H1 (cell line): ENCODE results near the gene NRP2. TPM values are rescaled to one million over a fixed set of nuclear protein-coding genes. Genes with fewer than 3 reads are reported as not detected.

Experiments
- BACH1 ChIP-seq: IDR thresholded peaks from 2 replicates; pipeline ENCODE4 v1.6.1; 2012; ENCODE audit warnings: low read length, improper control_type of control experiment
- CREB1 ChIP-seq: IDR thresholded peaks from 2 replicates; pipeline ENCODE4 v1.6.1; 2012; ENCODE audit warnings: inconsistent platforms
- FOSL1 ChIP-seq: IDR thresholded peaks from 2 replicates; pipeline ENCODE4 v1.6.1; 2011; ENCODE audit warnings: mild to moderate bottlenecking, low read depth, low read length, moderate library complexity; ENCODE audit not compliant: insufficient read depth
- HDAC6 ChIP-seq: IDR thresholded peaks from one replicate; pipeline ENCODE4 v1.7.1; 2012; ENCODE audit warnings: low read depth, mild to moderate bottlenecking, inconsistent platforms, low read length, moderate library complexity
- MAFK ChIP-seq: IDR thresholded peaks from 2 replicates; pipeline ENCODE4 v1.6.1; 2012; ENCODE audit warnings: low read depth, mild to moderate bottlenecking, improper control_type of control experiment, low read length
- PHF8 ChIP-seq: fragments of 200-600 bp; sonication (generic); conservative IDR thresholded peaks from 2 replicates; pipeline ENCODE4 v1.7.1; 2012; ENCODE audit warnings: low read depth, mild to moderate bottlenecking, inconsistent platforms, low read length, moderate library complexity
- POLR2AphosphoS5 ChIP-seq: IDR thresholded peaks from 2 replicates; pipeline ENCODE4 v1.6.1; 2011; ENCODE audit warnings: low read depth, low read length
- POU5F1 ChIP-seq: IDR thresholded peaks from 2 replicates; pipeline ENCODE4 v1.6.1; 2011; ENCODE audit warnings: low read depth, mild to moderate bottlenecking, low read length, moderate library complexity
- RXRA ChIP-seq: IDR thresholded peaks from 2 replicates; pipeline ENCODE4 v1.6.1; 2011; ENCODE audit warnings: low read depth, mild to moderate bottlenecking, low read length, moderate library complexity; ENCODE audit not compliant: insufficient read depth
- SP2 ChIP-seq: IDR thresholded peaks from 2 replicates; pipeline ENCODE4 v1.6.1; 2012; ENCODE audit warnings: mild to moderate bottlenecking, low read length, inconsistent platforms
- SP4 ChIP-seq: IDR thresholded peaks from 2 replicates; pipeline ENCODE4 v1.6.1; 2012; ENCODE audit warnings: low read length, inconsistent platforms
- TBP ChIP-seq: IDR thresholded peaks from 2 replicates; pipeline ENCODE4 v1.6.1; 2011; ENCODE audit warnings: low read depth, low read length, improper control_type of control experiment
- ZNF274 ChIP-seq: IDR thresholded peaks from 2 replicates; pipeline ENCODE4 v1.7.0; 2012; ENCODE audit warnings: low read length, borderline replicate concordance; ENCODE audit errors: extremely low read depth
- polyA plus RNA-seq, 7 experiments: library from polyadenylated mRNA; depleted of rRNA in 3 of 7; stranded (reverse) in 5 of 7; unstranded in 2 of 7; fragments of >200 nt in 5 of 7; fragments of 200-250 nt in 2 of 7; gene quantifications; 1 replicate in 5 of 7; 2 replicates in 1 of 7; 4 replicates in 1 of 7; pipeline versions ENCODE4 v1.2.1 to v1.2.3, GENCODE V29; 2011 to 2013; ENCODE audit warnings: missing spikeins in 2 of 7, mixed read lengths in 2 of 7
- total RNA-seq: library from RNA; stranded (reverse); fragmentation: NEBNext Ultra II Directional; extraction: Animal tissue kit (Norgen Biotek cat#: 25700); gene quantifications from 2 replicates; pipeline ENCODE4 v1.2.1, GENCODE V29; 2021
- TF ChIP-seq, protein P1 (sequence below): fragments of 300-600 bp; sonication (generic); IDR thresholded peaks from 2 replicates; pipeline ENCODE4 v1.7.1; 2012; ENCODE audit warnings: low read length, moderate library complexity, mild to moderate bottlenecking, inconsistent platforms; ENCODE audit not compliant: insufficient replicate concordance

NRP2 gene
- total and polyA plus RNA-seq, 2 of the 8 experiments (the other 6 are each of a cell fraction or from before 2014, with no cell fraction given): 32.0 to 37.8 TPM

DNA sequence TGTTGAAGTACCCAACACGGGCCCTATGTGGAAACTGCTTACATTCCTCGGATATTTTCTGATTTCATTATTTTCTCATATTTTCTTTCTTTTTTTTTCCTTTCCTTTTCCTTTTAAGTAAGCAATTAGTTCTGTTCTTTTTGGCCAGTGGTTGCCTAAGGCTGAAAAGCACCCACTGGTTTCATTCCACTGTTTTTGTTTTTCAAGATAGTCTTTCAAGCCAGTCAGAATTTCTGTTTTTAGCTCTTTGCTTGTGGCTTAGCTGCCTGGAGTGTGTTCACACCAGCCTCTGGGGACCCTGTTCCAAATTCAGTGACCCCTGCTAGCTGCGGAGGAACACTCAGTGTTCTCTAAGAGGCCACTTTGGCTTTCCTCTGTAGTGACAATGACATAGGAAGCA, 73.6 kb downstream of the NRP2 start (continued):
- TF ChIP-seq, protein P1, sequence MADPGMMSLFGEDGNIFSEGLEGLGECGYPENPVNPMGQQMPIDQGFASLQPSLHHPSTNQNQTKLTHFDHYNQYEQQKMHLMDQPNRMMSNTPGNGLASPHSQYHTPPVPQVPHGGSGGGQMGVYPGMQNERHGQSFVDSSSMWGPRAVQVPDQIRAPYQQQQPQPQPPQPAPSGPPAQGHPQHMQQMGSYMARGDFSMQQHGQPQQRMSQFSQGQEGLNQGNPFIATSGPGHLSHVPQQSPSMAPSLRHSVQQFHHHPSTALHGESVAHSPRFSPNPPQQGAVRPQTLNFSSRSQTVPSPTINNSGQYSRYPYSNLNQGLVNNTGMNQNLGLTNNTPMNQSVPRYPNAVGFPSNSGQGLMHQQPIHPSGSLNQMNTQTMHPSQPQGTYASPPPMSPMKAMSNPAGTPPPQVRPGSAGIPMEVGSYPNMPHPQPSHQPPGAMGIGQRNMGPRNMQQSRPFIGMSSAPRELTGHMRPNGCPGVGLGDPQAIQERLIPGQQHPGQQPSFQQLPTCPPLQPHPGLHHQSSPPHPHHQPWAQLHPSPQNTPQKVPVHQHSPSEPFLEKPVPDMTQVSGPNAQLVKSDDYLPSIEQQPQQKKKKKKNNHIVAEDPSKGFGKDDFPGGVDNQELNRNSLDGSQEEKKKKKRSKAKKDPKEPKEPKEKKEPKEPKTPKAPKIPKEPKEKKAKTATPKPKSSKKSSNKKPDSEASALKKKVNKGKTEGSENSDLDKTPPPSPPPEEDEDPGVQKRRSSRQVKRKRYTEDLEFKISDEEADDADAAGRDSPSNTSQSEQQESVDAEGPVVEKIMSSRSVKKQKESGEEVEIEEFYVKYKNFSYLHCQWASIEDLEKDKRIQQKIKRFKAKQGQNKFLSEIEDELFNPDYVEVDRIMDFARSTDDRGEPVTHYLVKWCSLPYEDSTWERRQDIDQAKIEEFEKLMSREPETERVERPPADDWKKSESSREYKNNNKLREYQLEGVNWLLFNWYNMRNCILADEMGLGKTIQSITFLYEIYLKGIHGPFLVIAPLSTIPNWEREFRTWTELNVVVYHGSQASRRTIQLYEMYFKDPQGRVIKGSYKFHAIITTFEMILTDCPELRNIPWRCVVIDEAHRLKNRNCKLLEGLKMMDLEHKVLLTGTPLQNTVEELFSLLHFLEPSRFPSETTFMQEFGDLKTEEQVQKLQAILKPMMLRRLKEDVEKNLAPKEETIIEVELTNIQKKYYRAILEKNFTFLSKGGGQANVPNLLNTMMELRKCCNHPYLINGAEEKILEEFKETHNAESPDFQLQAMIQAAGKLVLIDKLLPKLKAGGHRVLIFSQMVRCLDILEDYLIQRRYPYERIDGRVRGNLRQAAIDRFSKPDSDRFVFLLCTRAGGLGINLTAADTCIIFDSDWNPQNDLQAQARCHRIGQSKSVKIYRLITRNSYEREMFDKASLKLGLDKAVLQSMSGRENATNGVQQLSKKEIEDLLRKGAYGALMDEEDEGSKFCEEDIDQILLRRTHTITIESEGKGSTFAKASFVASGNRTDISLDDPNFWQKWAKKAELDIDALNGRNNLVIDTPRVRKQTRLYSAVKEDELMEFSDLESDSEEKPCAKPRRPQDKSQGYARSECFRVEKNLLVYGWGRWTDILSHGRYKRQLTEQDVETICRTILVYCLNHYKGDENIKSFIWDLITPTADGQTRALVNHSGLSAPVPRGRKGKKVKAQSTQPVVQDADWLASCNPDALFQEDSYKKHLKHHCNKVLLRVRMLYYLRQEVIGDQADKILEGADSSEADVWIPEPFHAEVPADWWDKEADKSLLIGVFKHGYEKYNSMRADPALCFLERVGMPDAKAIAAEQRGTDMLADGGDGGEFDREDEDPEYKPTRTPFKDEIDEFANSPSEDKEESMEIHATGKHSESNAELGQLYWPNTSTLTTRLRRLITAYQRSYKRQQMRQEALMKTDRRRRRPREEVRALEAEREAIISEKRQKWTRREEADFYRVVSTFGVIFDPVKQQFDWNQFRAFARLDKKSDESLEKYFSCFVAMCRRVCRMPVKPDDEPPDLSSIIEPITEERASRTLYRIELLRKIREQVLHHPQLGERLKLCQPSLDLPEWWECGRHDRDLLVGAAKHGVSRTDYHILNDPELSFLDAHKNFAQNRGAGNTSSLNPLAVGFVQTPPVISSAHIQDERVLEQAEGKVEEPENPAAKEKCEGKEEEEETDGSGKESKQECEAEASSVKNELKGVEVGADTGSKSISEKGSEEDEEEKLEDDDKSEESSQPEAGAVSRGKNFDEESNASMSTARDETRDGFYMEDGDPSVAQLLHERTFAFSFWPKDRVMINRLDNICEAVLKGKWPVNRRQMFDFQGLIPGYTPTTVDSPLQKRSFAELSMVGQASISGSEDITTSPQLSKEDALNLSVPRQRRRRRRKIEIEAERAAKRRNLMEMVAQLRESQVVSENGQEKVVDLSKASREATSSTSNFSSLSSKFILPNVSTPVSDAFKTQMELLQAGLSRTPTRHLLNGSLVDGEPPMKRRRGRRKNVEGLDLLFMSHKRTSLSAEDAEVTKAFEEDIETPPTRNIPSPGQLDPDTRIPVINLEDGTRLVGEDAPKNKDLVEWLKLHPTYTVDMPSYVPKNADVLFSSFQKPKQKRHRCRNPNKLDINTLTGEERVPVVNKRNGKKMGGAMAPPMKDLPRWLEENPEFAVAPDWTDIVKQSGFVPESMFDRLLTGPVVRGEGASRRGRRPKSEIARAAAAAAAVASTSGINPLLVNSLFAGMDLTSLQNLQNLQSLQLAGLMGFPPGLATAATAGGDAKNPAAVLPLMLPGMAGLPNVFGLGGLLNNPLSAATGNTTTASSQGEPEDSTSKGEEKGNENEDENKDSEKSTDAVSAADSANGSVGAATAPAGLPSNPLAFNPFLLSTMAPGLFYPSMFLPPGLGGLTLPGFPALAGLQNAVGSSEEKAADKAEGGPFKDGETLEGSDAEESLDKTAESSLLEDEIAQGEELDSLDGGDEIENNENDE: no peak
- TF ChIP-seq PHF8 (no peak), TBP (no peak), ZNF274 (no peak), FOSL1 (no peak), SP4 (no peak), POU5F1 (no peak), MAFK (no peak), BACH1 (no peak), CREB1 (no peak), POLR2AphosphoS5 (no peak), RXRA (no peak), HDAC6 (no peak), SP2 (no peak)
